Sigmoid colon (tissue), 7 donors: ENCODE results near the gene OPRM1. TPM values are rescaled to one million over a fixed set of nuclear protein-coding genes. Genes with fewer than 3 reads are reported as not detected.
A peak's percentile ranks its signal among the peaks of the same experiment; 100 is the strongest.

Source experiments
- DNase-seq: peaks from one replicate; pipeline ENCODE4 v3.0.0-alpha.2; 2019
- H3K27ac ChIP-seq, 4 donors: fragments of 200-600 bp; sonication (generic); one replicate each; pipeline ENCODE4 v1.5.1; 2016 to 2019; ENCODE audit warnings: mild to moderate bottlenecking in 1 of 4
- H3K27me3 ChIP-seq, 3 donors: fragments of 200-600 bp; sonication (generic); one replicate each; pipeline ENCODE4 v1.5.1; 2019; ENCODE audit warnings: mild to moderate bottlenecking in 1 of 3
- H3K36me3 ChIP-seq, 4 donors: fragments of 200-600 bp; sonication (generic); one replicate each; pipeline ENCODE4 v1.5.1; 2016 to 2019
- H3K4me1 ChIP-seq, 4 donors: fragments of 200-600 bp; sonication (generic); one replicate each; pipeline ENCODE4 v1.5.1; 2017 to 2019
- H3K4me3 ChIP-seq, 4 donors: fragments of 200-600 bp; sonication (generic); one replicate each; pipeline ENCODE4 v1.5.1; 2017 to 2019; ENCODE audit warnings: mild to moderate bottlenecking in 2 of 4, moderate library complexity in 1 of 4
- H3K9me3 ChIP-seq, 4 donors: fragments of 200-600 bp in 3 of 4; sonication (generic) in 3 of 4; one replicate each; pipeline versions ENCODE4 v1.5.1 to v1.6.1; 2013 to 2019
- CTCF ChIP-seq, 4 experiments: fragments of 450-650 bp in 3 of 4; fragments of 200-600 bp in 1 of 4; IDR thresholded peaks; one replicate each; pipeline ENCODE4 v1.5.1; 2016 to 2019; ENCODE audit warnings: antibody characterized with exemption in 4 of 4, mild to moderate bottlenecking in 3 of 4, moderate library complexity in 2 of 4
- EP300 ChIP-seq, 4 donors: sonication (generic); formaldehyde crosslinking; IDR thresholded peaks; one replicate each; pipeline ENCODE4 v1.6.1; 2017; ENCODE audit warnings: antibody characterized with exemption in 4 of 4
- POLR2A ChIP-seq, 2 donors: fragments of 450-650 bp; IDR thresholded peaks; one replicate each; pipeline ENCODE4 v1.6.1; 2016; ENCODE audit warnings: antibody characterized with exemption in 2 of 2, mild to moderate bottlenecking in 2 of 2, moderate library complexity in 2 of 2
- POLR2AphosphoS5 ChIP-seq, 4 donors: sonication (generic); formaldehyde crosslinking; IDR thresholded peaks; one replicate each; pipeline ENCODE4 v1.6.1; 2017; ENCODE audit warnings: antibody characterized with exemption in 4 of 4
- WGBS, 2 donors: extraction: QIAGEN DNeasy Blood & Tissue Kit; methylation state at CpG; one replicate each; pipeline ENCODE4 v1.1.7; 2013; 5-methylcytosine and 5-hydroxymethylcytosine counted together
- intact Hi-C: fragments of 100-400 bp; cut with DNase I; formaldehyde crosslinking; loops from one replicate; pipeline ENCODE4 v1.15.1; 2023
- polyA plus RNA-seq, 3 donors: library from polyadenylated mRNA; stranded (reverse); fragments of 200-250 nt; gene quantifications; one replicate each; pipeline ENCODE4 v1.2.3, GENCODE V29; 2013
- total RNA-seq, 4 donors: library from RNA; depleted of rRNA; stranded (reverse); fragments of >200 nt; gene quantifications; one replicate each; pipeline ENCODE4 v1.1.0, GENCODE V29; 2016
- donor health status: healthy with polysubstance abuse.
- donor health status: Bipolar disorder and iron deficiency.
- donor health status: healthy.

Gene OPRM1
- total and polyA plus RNA-seq, 7 donors, result 0.19 to 3.3 (median 0.49) TPM; not detected in 2

DNA sequence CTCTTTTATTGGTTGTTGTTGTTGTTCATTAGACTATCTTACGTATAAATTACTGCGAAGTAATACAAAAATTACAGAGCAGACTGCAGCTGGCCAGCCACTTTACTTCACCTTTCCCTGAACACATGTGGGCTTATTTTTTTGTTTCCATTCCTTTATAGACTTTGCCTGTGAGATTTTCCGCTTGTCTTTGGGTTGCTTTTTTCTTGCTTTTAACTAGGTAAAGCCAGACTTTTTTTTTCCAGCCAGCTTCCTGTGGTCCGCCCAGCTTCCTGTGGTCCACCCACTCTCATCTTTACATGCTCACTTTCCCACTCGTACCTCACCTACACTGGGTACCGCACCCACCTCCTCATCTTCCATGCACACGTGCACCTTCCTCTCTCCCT is 238.6 kb downstream of the OPRM1 start:
- no peaks in the 10 kb centered on the region for H3K4me1 ChIP-seq
- H3K4me3 ChIP-seq, result no peak overlapping the region

GRCh38 chr6:154280521-154280920 is 241.5 kb downstream of the OPRM1 start:
- no peak for TF ChIP-seq POLR2A (IDR thresholded peaks at IDR 0.05)
- no peak for TF ChIP-seq POLR2AphosphoS5 (IDR thresholded peaks at IDR 0.05)
- no peak for TF ChIP-seq CTCF (IDR thresholded peaks at IDR 0.05)
- no peak for TF ChIP-seq EP300 (IDR thresholded peaks at IDR 0.05)
- H3K4me3 ChIP-seq, result no peak overlapping the region
- H3K4me1 ChIP-seq, result no peaks in the 10 kb centered on the region
- H3K36me3 ChIP-seq, result no peaks in the 10 kb centered on the region
- 74 to 82% methylated on average over 2 of the region's 2 CpGs for WGBS, 2 donors
- H3K9me3 ChIP-seq, result no peaks in the 10 kb centered on the region
- DNase-seq, result no peak
- intact Hi-C loops, result loop anchor here (10.0 kb wide), 1 partner anchor 254 kb away; no protein-coding TSS in a partner anchor
- H3K27ac ChIP-seq, result no peak overlapping the region
- no peaks in the 10 kb centered on the region for H3K27me3 ChIP-seq

More for the DNA sequence above, 238.6 kb downstream of the OPRM1 start:
- TF ChIP-seq POLR2AphosphoS5 (IDR thresholded peaks at IDR 0.05) (no peak), EP300 (IDR thresholded peaks at IDR 0.05) (no peak), CTCF (IDR thresholded peaks at IDR 0.05) (peak in 1 of 4 experiments; percentile 22)
- intact Hi-C loops, result loop anchor here (2.0 kb wide), 1 partner anchor 123 kb away; no protein-coding TSS in a partner anchor
- WGBS, 2 donors, result 49 to 76% methylated on average over 7 of the region's 7 CpGs
- Histone ChIP-seq H3K36me3 (no peaks in the 10 kb centered on the region), H3K27me3 (no peaks in the 10 kb centered on the region), H3K9me3 (no peaks in the 10 kb centered on the region), H3K27ac (no peak overlapping the region)
- DNase-seq, result no peak

- no peak overlapping the region for H3K27ac ChIP-seq
- no peak overlapping the region for H3K4me3 ChIP-seq
- no peaks in the 10 kb centered on the region for H3K27me3 ChIP-seq
- H3K36me3 ChIP-seq, result no peaks in the 10 kb centered on the region
- no peaks in the 10 kb centered on the region for H3K9me3 ChIP-seq
- DNase-seq, result no peak
- no peak for TF ChIP-seq POLR2A (IDR thresholded peaks at IDR 0.05)
- no peak for TF ChIP-seq EP300 (IDR thresholded peaks at IDR 0.05)
- no peak for TF ChIP-seq CTCF (IDR thresholded peaks at IDR 0.05)
- TF ChIP-seq POLR2AphosphoS5 (IDR thresholded peaks at IDR 0.05), result no peak
- 96 to 97% methylated on average over 7 of the region's 7 CpGs for WGBS, 2 donors
- H3K4me1 ChIP-seq, result no peaks in the 10 kb centered on the region
- intact Hi-C loops, result loop anchor here (10.0 kb wide), 1 partner anchor 250 kb away; no protein-coding TSS in a partner anchor
Measured at GRCh38 chr6:154284313-154284853, 245.3 kb downstream of the OPRM1 start.

- no peak for TF ChIP-seq EP300 (IDR thresholded peaks at IDR 0.05)
- TF ChIP-seq POLR2AphosphoS5 (IDR thresholded peaks at IDR 0.05), result no peak
- TF ChIP-seq CTCF (IDR thresholded peaks at IDR 0.05), result no peak
- no peak for TF ChIP-seq POLR2A (IDR thresholded peaks at IDR 0.05)
- no peak overlapping the region for H3K27ac ChIP-seq
- DNase-seq, result no peak
- H3K9me3 ChIP-seq, result no peaks in the 10 kb centered on the region
- intact Hi-C loops, result loop anchor here (10.0 kb wide), 1 partner anchor 249 kb away; no protein-coding TSS in a partner anchor
- no peaks in the 10 kb centered on the region for H3K27me3 ChIP-seq
- H3K36me3 ChIP-seq, result no peaks in the 10 kb centered on the region
- no peak overlapping the region for H3K4me3 ChIP-seq
- WGBS, 2 donors, result 83 to 87% methylated on average over 1 of the region's 1 CpG
- no peaks in the 10 kb centered on the region for H3K4me1 ChIP-seq
Measured at GRCh38 chr6:154285826-154286225, 246.8 kb downstream of the OPRM1 start.
